Amniotic epithelial cell (primary cell): ENCODE data around the gene PDGFA.

Experiments
- DNase-seq: peaks from one replicate; pipeline ENCODE4 v3.0.0-alpha.2; 2010; ENCODE audit warnings: low read depth

The PDGFA gene

GRCh38 chr7:489876-490275 is 29.8 kb downstream of the PDGFA start:
- no peak for DNase-seq

- no peak for DNase-seq
These were observed 33.4 kb downstream of the PDGFA start for GRCh38 chr7:486216-486743.

- no peak for DNase-seq
These were observed 34.2 kb downstream of the PDGFA start for GRCh38 chr7:485188-486081.

- no peak for DNase-seq
These were observed 35.1 kb downstream of the PDGFA start for GRCh38 chr7:484356-485101.

- DNase-seq: no peak
These were observed 35.8 kb downstream of the PDGFA start for GRCh38 chr7:483656-484355.

- no peak for DNase-seq
These were observed 37.0 kb downstream of the PDGFA start for GRCh38 chr7:482521-483083.

GRCh38 chr7:481219-481930 is 38.3 kb downstream of the PDGFA start:
- no peak for DNase-seq

GRCh38 chr7:480531-481218 is 39.0 kb downstream of the PDGFA start:
- DNase-seq: peak; percentile 36

GRCh38 chr7:479948-480499 is 39.6 kb downstream of the PDGFA start:
- DNase-seq: no peak

GRCh38 chr7:479115-479947 is 40.3 kb downstream of the PDGFA start:
- peak; percentile 37 for DNase-seq

GRCh38 chr7:477626-478220 is 41.9 kb downstream of the PDGFA start:
- no peak for DNase-seq

- no peak for DNase-seq
These were observed 42.8 kb downstream of the PDGFA start for GRCh38 chr7:476736-477360.

- no peak for DNase-seq
These were observed 43.6 kb downstream of the PDGFA start for GRCh38 chr7:475951-476441.

GRCh38 chr7:475425-475728 is 44.3 kb downstream of the PDGFA start:
- no peak for DNase-seq

- DNase-seq: no peak
These were observed 44.8 kb downstream of the PDGFA start for GRCh38 chr7:474605-475424.

- DNase-seq: no peak
These were observed 45.6 kb downstream of the PDGFA start for GRCh38 chr7:473870-474604.

- no peak for DNase-seq
These were observed 46.4 kb downstream of the PDGFA start for GRCh38 chr7:473211-473734.
